Brain microvascular endothelial cell (primary cell): ENCODE measurements around the gene FBXO40.

Experiments
- DNase-seq: peaks from one replicate; pipeline ENCODE4 v3.0.0-alpha.2; 2020
- H3K27ac ChIP-seq: fragments of 250-450 bp; sonication (Bioruptor Pico); 2 replicates; pipeline ENCODE4 v1.5.1; 2020; ENCODE audit warnings: mild to moderate bottlenecking, moderate library complexity
- H3K27me3 ChIP-seq: fragments of 250-450 bp; sonication (Bioruptor Pico); replicated peaks from 2 replicates; pipeline ENCODE4 v1.5.1; 2020; ENCODE audit warnings: mild to moderate bottlenecking
- H3K36me3 ChIP-seq: fragments of 250-450 bp; sonication (Bioruptor Pico); replicated peaks from 2 replicates; pipeline ENCODE4 v1.5.1; 2020; ENCODE audit warnings: mild to moderate bottlenecking
- H3K4me3 ChIP-seq: 2 replicates; pipeline ENCODE4 v1.5.1; 2011; ENCODE audit warnings: low read depth, mild to moderate bottlenecking, control low read depth, low read length, moderate library complexity
- in situ Hi-C: cut with HindIII; loops from 2 replicates; pipeline ENCODE4 v1.10.0; 2017; ENCODE audit warnings: low sequenced_read_pairs, low pct_ligation_motif_present
- TF ChIP-seq, protein P1 (sequence below): IDR thresholded peaks from 2 replicates; pipeline ENCODE4 v1.5.1; 2011; ENCODE audit warnings: low read depth, mild to moderate bottlenecking, moderate library complexity, low read length, control low read depth, inconsistent platforms; ENCODE audit errors: missing control alignments

Gene FBXO40

DNA sequence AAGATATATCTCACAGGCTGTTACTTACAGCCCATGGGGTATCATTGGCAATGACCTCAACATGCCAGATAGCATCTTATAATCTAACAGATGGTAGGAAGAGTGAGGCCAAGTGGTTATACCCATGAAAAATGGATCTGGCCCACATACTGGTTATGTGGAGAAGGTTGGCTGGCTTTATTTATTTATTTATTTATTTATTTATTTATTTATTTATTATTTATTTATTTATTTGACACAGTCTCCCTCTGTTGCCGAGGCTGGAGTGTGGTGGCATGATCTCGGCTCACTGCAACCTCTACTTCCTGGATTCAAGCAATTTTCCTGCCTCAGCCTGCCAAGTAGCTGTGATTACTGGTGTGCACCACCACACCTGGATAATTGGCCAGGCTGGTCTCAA is 11.6 kb downstream of the FBXO40 start:
- in situ Hi-C loops = no loop called here
- no peak overlapping the region for H3K4me3 ChIP-seq
- no peaks in the 10 kb centered on the region for H3K36me3 ChIP-seq
- no peaks in the 10 kb centered on the region for H3K27me3 ChIP-seq
- TF ChIP-seq, protein P1, sequence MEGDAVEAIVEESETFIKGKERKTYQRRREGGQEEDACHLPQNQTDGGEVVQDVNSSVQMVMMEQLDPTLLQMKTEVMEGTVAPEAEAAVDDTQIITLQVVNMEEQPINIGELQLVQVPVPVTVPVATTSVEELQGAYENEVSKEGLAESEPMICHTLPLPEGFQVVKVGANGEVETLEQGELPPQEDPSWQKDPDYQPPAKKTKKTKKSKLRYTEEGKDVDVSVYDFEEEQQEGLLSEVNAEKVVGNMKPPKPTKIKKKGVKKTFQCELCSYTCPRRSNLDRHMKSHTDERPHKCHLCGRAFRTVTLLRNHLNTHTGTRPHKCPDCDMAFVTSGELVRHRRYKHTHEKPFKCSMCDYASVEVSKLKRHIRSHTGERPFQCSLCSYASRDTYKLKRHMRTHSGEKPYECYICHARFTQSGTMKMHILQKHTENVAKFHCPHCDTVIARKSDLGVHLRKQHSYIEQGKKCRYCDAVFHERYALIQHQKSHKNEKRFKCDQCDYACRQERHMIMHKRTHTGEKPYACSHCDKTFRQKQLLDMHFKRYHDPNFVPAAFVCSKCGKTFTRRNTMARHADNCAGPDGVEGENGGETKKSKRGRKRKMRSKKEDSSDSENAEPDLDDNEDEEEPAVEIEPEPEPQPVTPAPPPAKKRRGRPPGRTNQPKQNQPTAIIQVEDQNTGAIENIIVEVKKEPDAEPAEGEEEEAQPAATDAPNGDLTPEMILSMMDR = no peak
- DNase-seq = no peak
- H3K27ac ChIP-seq = no peak overlapping the region

DNA sequence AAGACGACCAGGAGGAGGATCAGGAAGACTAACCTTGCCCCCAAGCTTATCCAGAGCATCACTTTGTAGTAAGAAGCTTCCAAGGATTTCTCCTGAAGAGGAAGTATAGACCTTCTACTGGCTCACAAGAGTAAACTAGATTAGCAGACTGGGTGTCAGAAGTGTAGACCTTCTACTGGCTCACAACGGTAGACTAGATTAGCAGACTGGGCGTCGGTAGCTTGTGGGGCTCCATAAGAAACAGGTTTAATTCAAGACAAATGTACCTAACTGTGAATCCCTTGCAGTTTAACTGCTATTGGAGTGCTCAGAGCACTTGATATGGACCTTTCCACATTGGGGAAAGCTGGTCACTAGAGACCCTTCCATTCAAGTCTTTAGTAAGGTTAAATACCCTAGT is 12.9 kb downstream of the FBXO40 start:
- Histone ChIP-seq H3K4me3 (no peak overlapping the region), H3K36me3 (no peaks in the 10 kb centered on the region), H3K27ac (no peak overlapping the region), H3K27me3 (no peaks in the 10 kb centered on the region)
- in situ Hi-C loops = no loop called here
- no peak for DNase-seq
- TF ChIP-seq, protein P1 = no peak

DNA sequence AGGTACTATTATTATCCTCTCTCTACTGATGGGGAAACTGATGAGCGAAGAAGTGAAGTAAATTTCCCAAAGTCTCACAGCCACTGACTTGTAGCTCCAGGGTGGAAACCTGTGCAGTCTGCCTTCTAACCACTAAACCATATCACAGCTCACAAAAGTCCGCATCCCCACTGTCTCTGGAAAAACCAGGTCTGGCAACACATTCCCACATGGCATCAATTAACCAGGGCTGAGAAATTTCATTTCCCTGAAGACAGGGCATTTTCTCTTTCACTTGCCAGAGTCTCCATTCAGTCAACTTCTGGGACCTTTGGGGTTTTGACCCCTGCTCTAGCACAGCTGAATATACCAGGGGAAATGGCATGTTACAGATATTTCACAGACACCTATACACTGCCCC is 26.5 kb downstream of the FBXO40 start:
- Histone ChIP-seq H3K27me3 (no peaks in the 10 kb centered on the region), H3K36me3 (no peaks in the 10 kb centered on the region), H3K4me3 (no peak overlapping the region), H3K27ac (no peak overlapping the region)
- in situ Hi-C loops = no loop called here
- TF ChIP-seq, protein P1 = no peak
- no peak for DNase-seq

DNA sequence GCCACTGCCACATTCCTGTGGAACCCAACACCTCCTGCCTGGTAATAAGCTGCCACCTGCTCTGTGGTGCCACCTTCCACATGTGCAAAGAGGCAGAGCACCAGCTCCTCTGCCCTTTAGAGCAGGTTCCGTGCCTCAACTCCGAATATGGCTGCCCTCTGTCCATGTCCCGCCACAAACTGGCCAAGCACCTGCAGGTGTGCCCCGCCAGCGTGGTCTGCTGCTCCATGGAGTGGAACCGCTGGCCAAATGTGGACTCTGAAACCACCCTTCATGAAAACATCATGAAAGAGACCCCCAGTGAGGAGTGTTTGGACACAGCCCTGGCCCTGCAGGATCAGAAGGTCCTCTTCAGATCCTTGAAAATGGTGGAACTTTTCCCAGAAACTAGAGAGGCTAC is 28.3 kb downstream of the FBXO40 start:
- TF ChIP-seq, protein P1 = no peak
- Histone ChIP-seq H3K27ac (no peak overlapping the region), H3K27me3 (no peaks in the 10 kb centered on the region), H3K4me3 (no peak overlapping the region), H3K36me3 (no peaks in the 10 kb centered on the region)
- in situ Hi-C loops = no loop called here
- no peak for DNase-seq

DNA sequence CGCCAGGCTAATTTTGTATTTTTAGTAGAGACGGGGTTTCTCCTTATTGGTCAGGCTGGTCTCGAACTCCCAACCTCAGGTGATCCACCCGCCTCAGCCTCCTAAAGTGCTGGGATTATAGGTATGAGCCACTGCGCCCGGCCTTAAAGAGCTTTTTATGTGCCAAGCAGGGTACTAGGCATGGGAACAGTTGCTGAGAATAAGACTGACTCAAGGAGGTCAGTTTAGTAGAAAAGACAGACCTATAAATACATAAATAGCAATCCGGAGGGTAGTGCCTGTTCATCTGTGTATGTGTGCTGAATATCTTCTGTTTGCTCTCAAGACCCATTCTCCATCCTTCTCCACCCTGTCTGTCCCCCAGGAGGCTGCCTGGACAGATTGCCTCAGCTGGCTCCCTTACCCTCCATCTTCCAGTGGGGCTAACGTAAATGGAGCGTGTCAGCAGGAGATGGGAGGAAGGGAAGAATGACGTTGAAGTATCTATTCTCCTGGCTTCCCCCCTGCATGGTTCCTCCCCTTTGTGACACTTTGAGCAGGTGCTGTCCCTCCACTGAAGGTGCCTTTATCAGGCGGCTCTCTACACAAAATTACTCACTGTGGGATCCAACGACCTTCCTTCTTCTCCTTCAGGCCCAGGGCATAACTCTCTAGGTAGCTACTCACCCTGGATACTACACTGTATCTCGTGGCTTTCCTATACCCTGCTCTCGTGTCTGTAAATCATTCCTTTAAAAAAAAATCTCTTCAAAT is 31.1 kb downstream of the FBXO40 start:
- no peak for DNase-seq
- TF ChIP-seq, protein P1 = no peak
- H3K4me3 ChIP-seq = no peak overlapping the region
- H3K27me3 ChIP-seq = no peaks in the 10 kb centered on the region
- in situ Hi-C loops = no loop called here
- no peaks in the 10 kb centered on the region for H3K36me3 ChIP-seq
- H3K27ac ChIP-seq = no peak overlapping the region

DNA sequence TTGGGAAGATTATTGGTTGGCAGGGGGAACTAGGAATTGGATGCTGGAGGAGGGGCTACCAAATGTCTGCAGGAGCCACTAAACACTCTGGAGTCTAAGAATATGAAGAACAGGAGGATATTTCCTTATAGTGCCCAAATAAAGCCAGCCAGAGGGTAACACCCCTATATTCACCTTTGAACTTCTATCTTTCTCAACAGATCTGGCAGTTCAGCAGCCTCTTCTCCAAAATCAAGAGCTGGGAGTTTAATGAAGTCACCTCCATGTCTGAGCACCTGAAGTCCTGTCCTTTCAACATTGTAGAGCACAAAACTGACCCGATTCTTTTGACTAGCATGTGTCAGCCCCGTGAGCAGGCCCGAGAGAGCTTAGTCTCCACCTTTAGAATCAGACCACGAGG is 33.3 kb downstream of the FBXO40 start:
- Histone ChIP-seq H3K4me3 (no peak overlapping the region), H3K27me3 (no peaks in the 10 kb centered on the region), H3K27ac (no peak overlapping the region), H3K36me3 (no peaks in the 10 kb centered on the region)
- in situ Hi-C loops = no loop called here
- DNase-seq = no peak
- TF ChIP-seq, protein P1 = no peak
